ENCODE data around the gene CRIP3.

Gene CRIP3

GRCh38 chr6:43287717-43288679 is 20.6 kb downstream of the CRIP3 start:
- DNase-seq: no peak

- no peak for DNase-seq
Measured at GRCh38 chr6:43286980-43287716, 21.5 kb downstream of the CRIP3 start.

- peak; percentile 33 to 58 (median 40) for DNase-seq
Measured at GRCh38 chr6:43286456-43286979, 22.1 kb downstream of the CRIP3 start.

GRCh38 chr6:43285832-43286231 is 22.8 kb downstream of the CRIP3 start:
- no peak for DNase-seq

- DNase-seq: no peak
Measured at GRCh38 chr6:43284991-43285781, 23.4 kb downstream of the CRIP3 start.

GRCh38 chr6:43283905-43284304 is 24.7 kb downstream of the CRIP3 start:
- no peak for DNase-seq

GRCh38 chr6:43283514-43283901 is 25.1 kb downstream of the CRIP3 start:
- no peak for DNase-seq

- no peak for DNase-seq
Measured at GRCh38 chr6:43282636-43283513, 25.8 kb downstream of the CRIP3 start.

GRCh38 chr6:43282060-43282459 is 26.6 kb downstream of the CRIP3 start:
- no peak for DNase-seq

- DNase-seq: no peak
Measured at GRCh38 chr6:43280234-43280633, 28.4 kb downstream of the CRIP3 start.

- DNase-seq: no peak
Measured at GRCh38 chr6:43278524-43279078, 30.0 kb downstream of the CRIP3 start.

- no peak for DNase-seq
Measured at GRCh38 chr6:43277643-43278523, 30.7 kb downstream of the CRIP3 start.

GRCh38 chr6:43277306-43277642 is 31.4 kb downstream of the CRIP3 start:
- DNase-seq: no peak

- DNase-seq: no peak
Measured at GRCh38 chr6:43276577-43277305, 31.9 kb downstream of the CRIP3 start.

GRCh38 chr6:43275801-43276576 is 32.6 kb downstream of the CRIP3 start:
- peak; percentile 32 to 49 (median 45) for DNase-seq

- DNase-seq: peak in 2 of 4 experiments; percentile 26 to 33
Measured at GRCh38 chr6:43274916-43275597, 33.6 kb downstream of the CRIP3 start.

GRCh38 chr6:43274127-43274915 is 34.3 kb downstream of the CRIP3 start:
- DNase-seq: no peak
